Testis (tissue), 2 donors: ENCODE results near the gene NLRP4.

Experiments
- POLR2A ChIP-seq: fragments of 450-650 bp; IDR thresholded peaks from one replicate; pipeline ENCODE4 v1.6.1; 2017; ENCODE audit warnings: antibody characterized with exemption, mild to moderate bottlenecking, moderate library complexity
- TF ChIP-seq, protein P1 (sequence below), 3 experiments: fragments of 450-650 bp in 2 of 3; fragments of 200-600 bp in 1 of 3; sonication (generic) in 1 of 3; IDR thresholded peaks; one replicate each; pipeline ENCODE4 v1.5.1; 2016 to 2019; ENCODE audit warnings: antibody characterized with exemption in 3 of 3, mild to moderate bottlenecking in 2 of 3, moderate library complexity in 1 of 3

DNA sequence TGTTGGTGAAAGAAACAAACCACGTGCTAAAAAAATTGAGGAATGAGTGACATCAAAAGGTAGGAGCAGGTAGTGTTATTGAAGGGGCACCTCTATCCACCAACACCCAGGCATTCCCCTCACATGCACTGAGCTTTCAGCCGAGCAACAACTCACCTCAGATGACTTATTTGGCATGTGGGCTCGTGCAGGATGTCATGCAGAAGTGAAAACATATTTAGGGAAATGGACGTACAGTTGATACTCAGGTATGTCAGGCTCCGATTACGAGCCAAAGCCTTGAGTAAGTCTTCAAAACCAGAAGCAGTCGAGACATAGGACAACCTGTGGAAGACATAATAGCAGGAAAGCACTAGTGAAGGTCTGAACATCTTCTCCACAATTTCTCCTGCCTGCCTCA lies 34.9 kb upstream of the NLRP4 start:
- TF ChIP-seq, protein P1, sequence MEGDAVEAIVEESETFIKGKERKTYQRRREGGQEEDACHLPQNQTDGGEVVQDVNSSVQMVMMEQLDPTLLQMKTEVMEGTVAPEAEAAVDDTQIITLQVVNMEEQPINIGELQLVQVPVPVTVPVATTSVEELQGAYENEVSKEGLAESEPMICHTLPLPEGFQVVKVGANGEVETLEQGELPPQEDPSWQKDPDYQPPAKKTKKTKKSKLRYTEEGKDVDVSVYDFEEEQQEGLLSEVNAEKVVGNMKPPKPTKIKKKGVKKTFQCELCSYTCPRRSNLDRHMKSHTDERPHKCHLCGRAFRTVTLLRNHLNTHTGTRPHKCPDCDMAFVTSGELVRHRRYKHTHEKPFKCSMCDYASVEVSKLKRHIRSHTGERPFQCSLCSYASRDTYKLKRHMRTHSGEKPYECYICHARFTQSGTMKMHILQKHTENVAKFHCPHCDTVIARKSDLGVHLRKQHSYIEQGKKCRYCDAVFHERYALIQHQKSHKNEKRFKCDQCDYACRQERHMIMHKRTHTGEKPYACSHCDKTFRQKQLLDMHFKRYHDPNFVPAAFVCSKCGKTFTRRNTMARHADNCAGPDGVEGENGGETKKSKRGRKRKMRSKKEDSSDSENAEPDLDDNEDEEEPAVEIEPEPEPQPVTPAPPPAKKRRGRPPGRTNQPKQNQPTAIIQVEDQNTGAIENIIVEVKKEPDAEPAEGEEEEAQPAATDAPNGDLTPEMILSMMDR (IDR thresholded peaks at IDR 0.05), result no peak
- TF ChIP-seq POLR2A, result no peak
